Transverse colon (tissue), 4 donors: ENCODE results near the gene PEX19.

Source experiments
- POLR2AphosphoS5 ChIP-seq, 3 donors: sonication (generic); formaldehyde crosslinking; IDR thresholded peaks; one replicate each; pipeline ENCODE4 v1.6.1; 2016; ENCODE audit warnings: antibody characterized with exemption in 3 of 3
- TF ChIP-seq, protein P1 (sequence below), 5 experiments: fragments of 200-600 bp in 3 of 5; fragments of 450-650 bp in 2 of 5; sonication (generic) in 3 of 5; IDR thresholded peaks; 1 replicate in 2 of 5; 2 replicates in 3 of 5; pipeline ENCODE4 v1.5.1; 2016 to 2017; ENCODE audit warnings: antibody characterized with exemption in 5 of 5, inconsistent platforms in 3 of 5, mild to moderate bottlenecking in 2 of 5, moderate library complexity in 1 of 5

DNA sequence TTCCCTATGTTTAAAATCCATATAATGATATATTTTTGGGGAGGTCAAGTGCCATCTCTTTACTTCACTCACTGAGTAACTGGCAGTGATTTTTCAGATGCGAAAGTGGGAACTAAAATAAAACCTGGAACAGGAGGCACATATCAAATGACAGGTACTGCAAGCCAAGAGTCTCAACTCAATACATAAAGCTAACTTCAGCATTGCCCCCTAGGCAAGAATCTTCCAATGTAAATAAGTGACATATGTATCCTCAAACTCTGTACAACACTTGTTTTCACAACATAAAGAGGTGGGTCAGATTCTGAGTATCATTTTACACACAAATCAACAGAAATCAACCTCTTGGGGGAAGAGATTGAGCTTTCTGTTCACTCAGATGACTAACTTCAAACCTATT, 40.7 kb downstream of the PEX19 start:
- TF ChIP-seq, protein P1, sequence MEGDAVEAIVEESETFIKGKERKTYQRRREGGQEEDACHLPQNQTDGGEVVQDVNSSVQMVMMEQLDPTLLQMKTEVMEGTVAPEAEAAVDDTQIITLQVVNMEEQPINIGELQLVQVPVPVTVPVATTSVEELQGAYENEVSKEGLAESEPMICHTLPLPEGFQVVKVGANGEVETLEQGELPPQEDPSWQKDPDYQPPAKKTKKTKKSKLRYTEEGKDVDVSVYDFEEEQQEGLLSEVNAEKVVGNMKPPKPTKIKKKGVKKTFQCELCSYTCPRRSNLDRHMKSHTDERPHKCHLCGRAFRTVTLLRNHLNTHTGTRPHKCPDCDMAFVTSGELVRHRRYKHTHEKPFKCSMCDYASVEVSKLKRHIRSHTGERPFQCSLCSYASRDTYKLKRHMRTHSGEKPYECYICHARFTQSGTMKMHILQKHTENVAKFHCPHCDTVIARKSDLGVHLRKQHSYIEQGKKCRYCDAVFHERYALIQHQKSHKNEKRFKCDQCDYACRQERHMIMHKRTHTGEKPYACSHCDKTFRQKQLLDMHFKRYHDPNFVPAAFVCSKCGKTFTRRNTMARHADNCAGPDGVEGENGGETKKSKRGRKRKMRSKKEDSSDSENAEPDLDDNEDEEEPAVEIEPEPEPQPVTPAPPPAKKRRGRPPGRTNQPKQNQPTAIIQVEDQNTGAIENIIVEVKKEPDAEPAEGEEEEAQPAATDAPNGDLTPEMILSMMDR (IDR thresholded peaks at IDR 0.05), result no peak
- no peak for TF ChIP-seq POLR2AphosphoS5 (IDR thresholded peaks at IDR 0.05)
